GM21360 (cell line): ENCODE measurements around the gene KRT6B.
"Not testable (repeated sequence)": the region's sequence is repeated elsewhere in the genome, so short reads cannot be mapped to it uniquely, and the experiment has no call there.

Experiments
- ATAC-seq: cut with Tn5 transposase; IDR thresholded peaks from one replicate; pipeline ENCODE4 v1.9.1; 2021; ENCODE audit warnings: mild to moderate bottlenecking, moderate library complexity; ENCODE audit not compliant: unreplicated experiment

The KRT6B gene

DNA sequence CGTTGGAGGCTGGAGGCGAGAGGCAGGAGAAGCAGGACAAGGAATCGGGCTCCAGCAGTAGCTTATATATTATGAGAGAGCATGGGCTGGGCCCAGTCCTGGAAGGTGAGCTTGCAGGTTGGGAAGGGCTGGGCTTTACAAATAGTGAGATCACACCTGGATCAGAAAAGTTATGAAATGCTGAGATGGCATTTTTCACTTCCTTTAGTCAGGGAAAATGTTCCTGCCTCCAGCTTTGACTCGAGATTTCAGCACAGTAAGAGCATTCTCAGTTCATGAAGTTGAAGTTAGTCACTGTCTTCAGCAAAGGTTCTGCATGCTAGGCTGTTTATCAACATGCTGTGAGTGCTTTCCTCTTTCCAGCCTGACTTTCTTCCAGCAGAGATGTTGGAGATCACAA lies 21.8 kb upstream of the KRT6B start, which contains the start of gene KRT6C:
Gene KRT6C, minus strand, starts transcription at position 38 of the 400 bp plus-strand sequence. CDS start 68 bp downstream, outside the sequence.
- ATAC-seq: no peak

- no peak for ATAC-seq
Observed at GRCh38 chr12:52469853-52470252, 17.9 kb upstream of the KRT6B start.

GRCh38 chr12:52464897-52465296 lies 13.0 kb upstream of the KRT6B start:
- no peak for ATAC-seq

DNA sequence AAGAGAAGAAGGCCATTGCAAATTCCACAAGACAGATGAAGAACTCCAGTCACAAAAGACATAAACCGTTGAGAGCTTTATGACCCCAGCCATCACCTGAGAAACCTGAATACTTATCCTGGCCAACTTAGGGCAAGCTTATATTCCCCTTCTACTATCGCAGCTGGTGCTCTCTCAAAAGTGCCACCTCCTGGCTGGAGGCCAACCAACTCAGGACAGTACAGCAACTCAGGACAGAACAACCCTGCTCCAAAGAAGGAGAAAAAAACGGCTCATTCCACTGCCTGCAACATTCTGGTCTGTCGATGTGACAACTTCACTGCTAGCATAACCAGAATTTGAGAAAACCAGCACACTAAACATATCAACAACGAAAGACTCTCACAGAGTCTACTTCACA lies 9.7 kb upstream of the KRT6B start:
- no peak for ATAC-seq

DNA sequence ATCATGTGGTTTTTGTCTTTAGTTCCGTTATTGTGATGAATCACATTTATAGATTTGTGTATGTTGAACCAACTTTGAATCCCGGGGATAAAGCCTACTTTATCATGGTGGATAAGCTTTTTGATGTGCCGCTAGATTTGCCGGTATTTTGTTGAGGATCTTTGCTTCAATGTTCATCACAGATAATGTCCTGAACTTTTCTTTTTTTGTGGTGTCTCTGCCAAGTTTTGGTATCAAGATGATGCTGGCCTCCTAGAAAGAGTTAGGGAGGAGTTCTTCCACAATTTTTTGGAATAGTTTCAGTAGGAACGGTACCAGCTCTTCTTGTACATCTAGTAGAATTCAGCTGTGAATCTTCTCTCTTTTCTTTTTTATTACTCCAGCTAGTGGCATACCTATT lies 6.9 kb upstream of the KRT6B start:
- ATAC-seq: no peak

DNA sequence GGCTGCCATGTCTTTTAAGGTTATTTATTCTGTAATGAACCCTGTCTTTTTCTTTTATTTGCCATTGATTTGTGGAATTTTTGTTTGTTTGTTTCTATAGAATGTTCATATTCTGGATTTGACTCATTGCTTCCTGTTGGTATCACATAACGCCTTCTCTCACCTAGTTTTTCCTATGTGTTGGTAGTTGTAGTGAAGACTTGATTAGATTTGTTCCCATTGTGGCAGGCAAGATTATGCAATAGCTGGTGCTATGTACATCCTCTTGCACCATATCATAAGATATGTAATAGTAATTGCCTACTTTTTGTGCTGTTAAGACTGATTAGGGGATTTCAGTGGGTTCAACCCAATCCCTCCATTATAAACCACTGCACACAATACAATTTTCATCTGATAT lies 3.9 kb upstream of the KRT6B start:
- ATAC-seq: no peak

DNA sequence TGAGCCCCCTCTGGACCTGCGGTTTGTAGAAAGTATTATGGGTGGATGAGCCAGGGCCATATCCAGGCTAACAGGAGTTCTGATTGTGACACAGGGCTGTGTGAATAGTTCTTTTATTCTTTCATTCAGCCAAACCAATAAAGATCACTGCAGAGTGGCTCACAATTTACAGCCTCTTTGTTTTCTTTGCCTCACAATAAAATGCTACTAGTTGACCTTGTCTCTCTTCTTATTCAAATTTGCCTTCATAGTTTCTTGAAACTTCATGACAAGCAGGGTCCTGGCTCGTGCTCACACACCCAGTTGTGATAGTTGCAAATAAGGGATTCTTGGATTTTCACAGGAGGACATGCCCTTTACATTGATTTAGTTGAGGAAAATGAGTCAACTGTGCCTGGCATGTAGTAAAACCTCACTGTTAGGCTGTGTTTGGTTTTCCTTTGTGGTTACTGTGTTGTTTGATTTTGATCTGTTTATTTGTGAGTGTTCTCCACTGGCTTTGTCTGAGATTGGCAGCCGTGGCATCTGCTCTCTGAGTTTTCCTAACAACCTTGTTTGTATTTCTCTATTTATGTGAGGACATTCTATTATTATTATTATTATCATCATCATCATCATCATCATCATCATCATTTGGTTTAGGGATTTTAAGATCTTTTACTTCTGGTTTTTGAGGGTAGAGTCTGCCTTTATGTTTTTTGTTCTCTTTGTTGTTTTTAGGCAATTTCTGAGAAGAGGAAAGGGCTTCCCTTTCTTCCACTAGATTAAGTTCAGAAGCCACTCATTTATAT lies 2.7 kb upstream of the KRT6B start:
- ATAC-seq: no peak

- no peak for ATAC-seq
Observed at GRCh38 chr12:52448228-52448627, 3.7 kb downstream of the KRT6B start.

DNA sequence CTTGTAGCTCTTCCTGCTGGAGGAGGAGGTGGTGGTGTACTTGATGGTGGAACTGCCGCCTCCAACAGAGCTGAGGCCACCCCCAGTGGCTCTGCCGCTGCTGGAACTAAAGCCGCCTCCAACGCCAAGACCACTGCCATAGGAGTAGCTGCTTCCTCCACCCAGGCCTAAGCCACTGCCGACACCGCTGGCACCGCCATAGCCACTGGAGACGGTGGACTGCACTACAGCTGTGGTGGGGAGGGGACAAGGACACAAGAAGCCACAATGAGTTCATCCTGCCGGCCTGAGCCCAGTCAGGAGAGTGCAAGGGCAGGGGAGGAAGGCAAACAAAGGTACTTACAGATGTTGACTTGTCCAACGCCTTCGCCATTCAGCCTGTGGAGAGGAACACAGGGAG lies 4.8 kb downstream of the KRT6B start:
- ATAC-seq: not testable (repeated sequence)

DNA sequence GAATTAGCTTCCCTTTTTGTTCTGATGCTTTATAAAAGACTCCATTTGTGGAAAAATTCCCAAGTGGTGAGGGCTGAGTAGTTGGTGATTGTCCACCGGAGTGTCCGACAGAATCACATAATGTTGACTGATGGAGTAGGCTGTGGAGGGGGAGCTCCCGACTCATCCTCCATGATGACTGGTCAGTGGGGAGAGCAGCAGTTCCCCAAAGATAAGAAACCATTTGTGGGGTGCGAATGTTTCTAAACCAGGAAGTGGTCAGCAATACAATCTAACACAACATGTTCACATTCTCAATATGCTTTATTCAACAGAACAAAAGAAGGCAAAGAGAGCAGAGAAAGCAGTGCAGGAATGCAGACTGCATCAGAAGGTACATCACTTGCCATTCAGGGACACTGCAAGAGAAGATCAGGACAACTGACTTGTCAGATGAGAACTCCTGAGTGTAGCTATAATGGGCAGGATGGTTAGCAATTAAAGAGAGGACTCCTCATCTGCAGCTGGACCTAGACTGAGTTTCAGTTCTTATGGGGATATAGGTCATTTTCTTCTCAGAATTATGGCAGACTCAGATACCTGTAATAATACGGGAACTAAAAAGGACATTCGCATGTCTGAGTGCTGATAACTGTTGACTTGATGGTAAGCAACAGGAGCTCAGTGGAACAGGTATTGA lies 5.4 kb downstream of the KRT6B start:
- no peak for ATAC-seq

DNA sequence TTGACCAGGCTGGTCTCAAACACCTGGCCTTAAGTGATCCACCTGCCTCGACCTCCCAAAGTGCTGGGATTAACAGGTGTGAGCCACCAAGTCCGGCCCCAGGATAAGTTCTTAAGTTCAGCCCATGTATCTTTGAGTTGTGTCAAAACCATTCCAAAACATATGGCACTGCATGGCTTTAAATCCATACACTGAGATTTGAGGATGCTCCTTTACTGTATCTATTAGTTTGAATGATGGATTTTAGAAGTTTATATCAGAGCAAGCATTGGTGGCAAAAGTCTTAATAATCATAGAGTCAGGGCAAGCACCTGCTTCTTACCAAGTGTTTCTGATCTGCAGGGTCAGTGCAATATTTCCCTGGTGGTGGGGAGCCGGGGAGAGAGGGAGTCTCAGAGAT lies 6.1 kb downstream of the KRT6B start:
- ATAC-seq: no peak

DNA sequence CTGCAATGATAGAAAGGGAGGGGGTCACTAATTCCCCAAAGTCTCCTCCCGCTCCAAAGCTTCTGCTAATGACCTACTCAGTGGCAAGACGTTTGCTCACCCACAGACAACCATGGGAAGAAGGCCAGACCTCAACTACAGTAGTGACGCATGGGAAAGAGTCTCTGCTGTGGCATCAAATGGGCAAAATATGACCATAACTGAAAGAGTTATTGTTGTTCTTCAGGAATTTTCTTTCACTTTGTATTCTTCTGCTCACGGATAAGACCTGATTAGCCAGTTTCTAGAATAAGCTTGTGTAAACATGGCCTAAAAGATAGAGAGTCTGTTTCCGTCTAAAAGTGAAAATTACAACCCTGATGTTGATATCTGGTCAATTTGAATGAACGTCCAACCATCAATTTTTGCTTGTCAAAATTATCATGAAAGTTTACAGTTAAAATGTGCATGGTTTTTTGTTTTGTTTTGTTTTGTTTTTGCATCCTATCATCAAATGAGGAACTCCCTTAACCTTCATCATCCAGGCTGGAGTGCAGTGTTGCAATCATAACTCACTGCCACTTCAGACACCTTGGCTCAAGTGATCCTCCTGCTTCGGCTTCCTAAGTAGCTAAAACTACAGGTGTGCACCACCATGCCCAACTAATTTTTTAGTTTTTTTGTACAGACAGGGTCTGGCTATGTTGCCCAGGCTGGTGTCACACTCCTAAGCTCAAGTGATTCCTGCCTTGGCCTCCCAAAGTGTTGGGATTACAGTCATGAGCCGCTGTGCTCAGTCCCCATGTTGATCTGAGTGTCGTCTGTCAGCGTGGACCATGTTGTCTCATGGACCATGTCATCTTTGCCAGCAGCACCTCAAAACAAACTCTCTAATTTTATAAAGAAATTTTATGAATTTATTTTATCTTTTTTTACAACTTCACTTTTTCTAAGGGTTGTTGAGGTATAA lies 7.0 kb downstream of the KRT6B start:
- no peak for ATAC-seq

DNA sequence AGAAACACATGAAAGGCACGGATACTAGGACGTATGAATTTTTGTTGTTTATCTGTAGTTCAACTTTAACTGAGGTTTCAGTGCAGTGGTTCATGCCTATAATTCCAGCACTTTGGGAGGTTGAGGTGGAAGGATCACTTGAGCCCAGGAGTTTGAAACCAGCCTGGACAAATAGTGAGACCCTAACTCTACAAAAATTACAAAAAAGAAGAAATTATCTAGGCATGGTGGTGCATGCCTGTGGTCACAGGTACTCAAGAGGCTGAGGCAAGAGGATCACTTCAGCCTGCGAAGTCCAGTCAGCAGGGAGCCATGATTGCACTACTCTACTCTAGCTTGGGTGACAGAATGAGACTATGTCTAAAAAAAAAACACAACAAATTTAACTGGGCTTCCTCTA lies 8.0 kb downstream of the KRT6B start:
- no peak for ATAC-seq

DNA sequence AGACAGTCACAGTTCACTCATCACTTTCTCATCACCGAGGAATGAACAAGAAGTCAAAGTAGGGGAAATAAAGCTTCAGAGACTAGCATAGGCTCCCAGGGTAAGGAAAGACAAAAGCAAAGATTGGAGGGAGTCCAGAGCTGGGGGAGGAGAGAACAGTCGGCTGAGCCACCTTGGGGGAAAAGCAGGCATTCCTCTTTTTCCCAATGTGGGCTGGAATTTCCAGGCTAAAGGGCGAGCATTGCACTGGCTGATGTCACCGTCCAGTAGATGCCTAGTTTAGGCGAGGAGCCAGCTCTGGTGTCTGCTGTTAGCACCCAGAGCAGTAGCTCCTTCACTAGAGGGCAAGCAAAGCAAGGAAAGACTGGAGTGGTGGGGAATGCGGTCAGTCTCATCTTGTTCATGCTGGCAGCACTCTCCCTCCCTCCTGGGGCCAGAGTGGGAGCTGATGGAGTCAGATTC lies 9.3 kb downstream of the KRT6B start:
- ATAC-seq: no peak

DNA sequence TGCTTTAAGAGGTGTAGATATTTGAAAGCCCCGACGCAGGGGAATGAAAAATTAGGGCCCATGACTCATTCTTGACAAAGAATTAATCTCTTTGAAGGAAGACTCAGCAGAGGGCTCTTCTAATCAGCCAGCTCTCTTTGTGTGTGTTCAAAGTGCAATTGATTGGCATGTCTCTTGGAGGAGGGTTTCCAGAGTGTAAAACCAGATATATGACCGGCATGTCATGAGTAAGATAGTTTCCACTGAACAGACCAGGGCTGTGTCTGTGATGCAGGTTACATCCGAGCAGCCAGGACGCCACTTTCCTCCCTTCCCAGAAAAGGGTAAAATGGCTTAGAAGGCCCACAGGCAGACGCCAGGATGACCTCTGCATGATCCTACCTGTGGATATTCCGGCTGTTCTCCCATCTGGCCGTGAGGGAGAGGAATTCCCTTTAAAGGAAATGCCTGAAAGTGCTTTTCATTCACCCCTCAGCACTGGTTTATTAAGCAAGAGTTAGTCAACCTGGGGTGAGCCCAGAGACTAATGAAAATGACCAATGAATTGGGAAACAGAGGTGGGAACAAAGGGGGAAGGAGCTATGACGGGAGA lies 10.5 kb downstream of the KRT6B start:
- no peak for ATAC-seq

DNA sequence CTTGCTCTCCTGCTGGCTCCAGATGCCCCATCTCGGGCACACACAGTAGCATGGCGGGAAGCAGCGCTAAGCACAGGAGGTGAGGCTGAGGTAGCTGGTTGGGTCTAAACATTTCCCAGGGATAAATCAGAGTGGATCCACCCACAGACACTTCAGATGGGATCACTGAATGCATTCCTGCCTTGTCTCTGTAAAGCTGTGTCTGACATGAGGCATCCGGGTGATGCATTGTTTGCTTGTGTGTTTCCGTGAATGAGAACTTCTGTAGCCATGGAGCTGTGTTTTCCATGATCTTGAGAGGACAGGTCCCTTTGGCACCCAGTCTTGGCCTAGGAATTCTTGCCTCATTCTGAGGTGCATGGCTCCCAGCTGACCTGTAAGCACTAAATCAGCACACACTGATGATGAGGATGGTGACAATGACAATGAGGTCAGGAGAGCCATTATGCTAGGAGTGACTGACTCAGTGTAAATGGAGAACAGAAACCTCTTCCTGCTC lies 11.1 kb downstream of the KRT6B start:
- no peak for ATAC-seq

- ATAC-seq: no peak
Observed at GRCh38 chr12:52439845-52440244, 12.1 kb downstream of the KRT6B start.

DNA sequence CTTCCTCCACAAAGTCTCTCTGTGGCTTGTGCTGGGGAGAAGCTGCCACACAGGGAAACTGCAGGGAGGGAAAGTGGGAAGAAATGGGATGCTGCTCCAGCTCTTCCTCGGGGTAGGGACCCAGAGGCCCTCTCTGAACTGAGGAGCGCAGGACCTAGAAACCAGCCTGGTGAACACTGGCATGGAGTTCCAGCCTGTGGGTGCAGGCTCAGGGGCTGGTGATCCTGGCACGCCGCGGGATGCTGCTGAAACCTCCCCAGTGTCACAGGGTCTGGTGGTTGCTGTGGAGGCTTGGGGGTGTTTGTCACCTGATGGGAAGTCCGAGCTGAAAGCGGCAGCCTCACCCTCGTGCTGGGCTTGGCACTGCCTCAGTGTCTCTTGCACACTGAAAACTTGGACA lies 12.5 kb downstream of the KRT6B start:
- no peak for ATAC-seq

DNA sequence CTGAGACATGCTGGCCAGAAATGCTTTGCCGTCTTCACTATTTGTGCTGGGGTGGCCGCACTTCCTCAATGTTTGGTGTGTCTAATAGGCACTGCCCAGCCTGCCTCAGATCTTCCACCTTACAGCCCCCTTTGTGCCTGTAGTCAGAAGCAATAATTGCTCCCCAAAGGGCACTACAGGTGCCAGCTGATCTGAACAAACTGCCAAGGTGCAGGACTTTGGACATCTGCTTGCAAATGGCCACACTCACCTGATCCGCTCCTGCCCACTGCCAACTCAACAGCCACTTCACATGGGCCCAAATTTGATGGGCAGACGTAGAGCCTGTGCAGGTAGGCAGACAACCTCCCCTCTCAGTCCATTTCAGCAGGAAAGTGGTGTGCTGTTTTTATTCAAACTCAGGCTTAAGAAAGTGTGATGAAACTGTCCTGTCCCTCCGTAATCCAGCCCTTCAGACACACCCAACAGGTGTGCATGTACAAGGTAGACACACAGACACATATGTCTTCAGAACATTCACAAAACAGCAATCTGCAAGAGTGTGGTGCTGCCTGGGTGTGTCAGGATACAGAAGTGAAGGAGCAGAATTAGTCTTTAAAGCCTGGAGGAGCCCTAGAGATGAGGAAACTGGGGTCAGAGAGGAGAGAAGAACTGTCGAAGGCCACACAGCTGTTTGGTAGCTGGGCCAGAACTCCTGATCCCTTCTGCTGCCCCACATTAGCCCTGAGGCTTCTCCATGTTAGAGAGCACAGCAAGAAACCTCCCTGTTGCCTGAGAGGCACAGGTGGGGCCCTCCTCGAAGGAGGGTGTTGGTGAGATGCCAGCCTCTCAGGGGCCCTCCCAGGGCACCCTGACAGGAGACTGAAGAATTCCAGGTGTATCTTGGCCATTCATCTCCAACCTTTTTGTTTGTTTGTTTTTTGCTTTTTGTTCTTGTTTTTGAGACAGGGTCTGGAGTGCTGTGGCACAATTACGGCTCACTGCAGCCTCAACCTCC lies 13.3 kb downstream of the KRT6B start:
- no peak for ATAC-seq
